ENCODE measurements around the gene JMJD7. TPM values are rescaled to one million over a fixed set of nuclear protein-coding genes. Genes with fewer than 3 reads are reported as not detected.

JMJD7 gene
- total RNA-seq, 1 experiment from 2014 or later: 4.4 TPM

DNA sequence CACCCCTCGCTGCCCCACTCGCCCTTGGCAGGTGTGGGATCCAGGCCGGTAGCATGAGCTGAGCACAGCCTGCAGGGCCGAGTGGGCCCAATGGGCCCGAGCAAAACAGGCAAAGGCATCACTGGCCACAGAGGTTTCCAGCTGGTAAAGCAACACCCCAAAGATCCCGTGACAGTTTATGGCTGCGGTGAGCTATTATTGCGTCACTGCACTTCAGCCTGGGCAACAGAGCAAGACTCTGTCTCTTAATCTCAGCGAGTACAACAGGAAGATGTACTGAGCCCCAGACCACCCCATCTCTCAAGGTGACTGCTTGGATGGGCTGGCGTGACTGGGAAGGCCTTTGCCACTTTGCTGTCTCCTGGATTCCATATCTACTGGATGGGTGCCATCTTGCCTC lies 4.3 kb downstream of the JMJD7 start:
- no peak for DNase-seq (ENCODE audit: low read depth, low spot score)
- in situ Hi-C loops (cut with HindIII; ENCODE audit: low pct_unique_long_range_greater_than_20kb, low sequenced_read_pairs): no loop called here

DNA sequence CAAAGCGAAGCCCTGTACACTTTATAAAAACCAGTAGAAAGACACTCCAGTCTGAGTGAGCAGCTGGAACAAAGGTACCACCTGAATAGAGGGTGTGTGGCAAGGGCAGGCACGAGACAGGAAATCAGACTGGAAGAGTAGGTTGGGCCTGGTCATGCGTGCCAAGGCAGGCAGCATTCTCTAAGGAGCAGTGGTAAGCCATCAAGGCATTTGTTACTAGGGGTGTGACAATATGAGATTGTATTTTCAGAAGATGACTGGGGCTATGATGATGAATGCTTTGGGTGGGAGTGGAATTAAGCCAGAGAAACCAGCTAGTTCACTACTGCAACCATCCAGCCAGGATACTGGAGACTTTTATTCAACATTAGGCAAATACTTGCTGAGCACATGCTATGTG lies 5.0 kb downstream of the JMJD7 start:
- in situ Hi-C loops (cut with HindIII; ENCODE audit: low pct_unique_long_range_greater_than_20kb, low sequenced_read_pairs): no loop called here
- peak; percentile 74 for DNase-seq (ENCODE audit: low read depth, low spot score)

DNA sequence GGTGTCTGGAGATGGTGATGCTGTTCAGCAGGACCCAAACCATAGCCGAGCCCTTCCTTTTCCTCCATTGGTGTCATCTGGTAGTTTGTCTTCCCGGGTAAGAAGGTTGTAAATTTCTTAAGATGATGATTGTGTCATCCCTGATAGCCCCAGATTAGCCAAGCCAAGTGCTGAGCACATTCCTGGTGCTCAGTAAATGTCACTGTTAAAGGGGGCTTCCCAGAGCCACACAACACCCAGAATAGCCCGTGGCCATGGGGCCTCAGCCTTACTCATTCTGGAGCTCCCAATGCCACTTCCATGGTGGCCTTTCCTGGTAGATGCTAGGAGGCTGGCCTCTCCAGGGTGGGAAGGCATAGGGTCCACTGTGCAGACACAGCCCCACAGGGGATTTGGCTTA lies 6.2 kb downstream of the JMJD7 start:
- in situ Hi-C loops (cut with HindIII; ENCODE audit: low pct_unique_long_range_greater_than_20kb, low sequenced_read_pairs): no loop called here

GRCh38 chr15:41836073-41836472 lies 8.2 kb downstream of the JMJD7 start:
- in situ Hi-C loops (cut with HindIII; ENCODE audit: low pct_unique_long_range_greater_than_20kb, low sequenced_read_pairs): no loop called here
- DNase-seq (ENCODE audit: low read depth, low spot score): no peak

More for the DNA sequence above, 6.2 kb downstream of the JMJD7 start:
- DNase-seq (ENCODE audit: low read depth, low spot score): no peak

GRCh38 chr15:41836713-41837454 lies 9.0 kb downstream of the JMJD7 start:
- in situ Hi-C loops (cut with HindIII; ENCODE audit: low pct_unique_long_range_greater_than_20kb, low sequenced_read_pairs): no loop called here
- DNase-seq (ENCODE audit: low read depth, low spot score): no peak

GRCh38 chr15:41838400-41838897 lies 10.6 kb downstream of the JMJD7 start, which contains the start of gene PLA2G4B:
TSS of gene PLA2G4B (plus strand) at chr15:41838847. CDS start at chr15:41838914, 67 bp downstream.
- no peak for DNase-seq (ENCODE audit: low read depth, low spot score)
- in situ Hi-C loops (cut with HindIII; ENCODE audit: low pct_unique_long_range_greater_than_20kb, low sequenced_read_pairs): no loop called here

- in situ Hi-C loops (cut with HindIII; ENCODE audit: low pct_unique_long_range_greater_than_20kb, low sequenced_read_pairs): no loop called here
- DNase-seq (ENCODE audit: low read depth, low spot score): no peak
Observed at GRCh38 chr15:41839781-41840491, 12.0 kb downstream of the JMJD7 start.

DNA sequence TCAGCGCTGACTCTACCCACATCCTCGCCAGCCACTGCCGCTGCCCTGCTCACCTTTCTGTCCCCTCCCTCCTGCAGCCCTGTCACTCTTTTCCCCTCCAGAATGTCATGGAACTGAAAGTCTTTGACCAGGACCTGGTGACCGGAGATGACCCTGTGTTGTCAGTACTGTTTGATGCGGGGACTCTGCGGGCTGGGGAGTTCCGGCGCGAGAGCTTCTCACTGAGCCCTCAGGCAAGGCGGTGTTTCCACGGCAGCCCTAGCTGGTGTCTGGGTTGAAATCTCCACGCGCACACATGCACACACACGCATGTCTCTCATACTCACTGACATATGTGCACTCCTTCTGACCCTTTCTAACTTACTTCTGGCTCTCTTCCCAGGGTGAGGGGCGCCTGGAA lies 12.8 kb downstream of the JMJD7 start:
- in situ Hi-C loops (cut with HindIII; ENCODE audit: low pct_unique_long_range_greater_than_20kb, low sequenced_read_pairs): no loop called here
- no peak for DNase-seq (ENCODE audit: low read depth, low spot score)

DNA sequence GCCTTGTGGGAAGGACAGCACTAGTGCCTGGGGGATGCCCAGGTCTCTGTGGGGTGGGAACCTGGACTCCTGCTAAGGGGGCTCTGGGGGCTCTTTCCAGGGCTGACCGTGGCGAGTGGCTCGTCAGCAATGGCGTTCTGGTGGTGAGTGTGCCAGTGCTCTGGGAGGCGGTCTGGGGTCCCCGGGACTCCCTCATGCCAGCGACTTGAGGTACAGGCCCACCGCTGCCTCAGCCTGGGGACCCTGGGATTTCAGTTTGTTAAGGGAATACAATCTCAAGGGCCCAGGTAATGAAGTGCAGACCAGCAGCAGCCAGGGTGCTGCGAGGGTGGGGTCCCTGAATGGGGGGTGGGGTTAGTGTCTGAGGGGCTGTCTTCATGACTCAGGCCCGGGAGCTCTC lies 13.2 kb downstream of the JMJD7 start:
- in situ Hi-C loops (cut with HindIII; ENCODE audit: low pct_unique_long_range_greater_than_20kb, low sequenced_read_pairs): no loop called here

GRCh38 chr15:41842229-41842628 lies 14.3 kb downstream of the JMJD7 start:
- in situ Hi-C loops (cut with HindIII; ENCODE audit: low pct_unique_long_range_greater_than_20kb, low sequenced_read_pairs): no loop called here
- DNase-seq (ENCODE audit: low read depth, low spot score): no peak

More for the DNA sequence above, 13.2 kb downstream of the JMJD7 start:
- DNase-seq (ENCODE audit: low read depth, low spot score): no peak

DNA sequence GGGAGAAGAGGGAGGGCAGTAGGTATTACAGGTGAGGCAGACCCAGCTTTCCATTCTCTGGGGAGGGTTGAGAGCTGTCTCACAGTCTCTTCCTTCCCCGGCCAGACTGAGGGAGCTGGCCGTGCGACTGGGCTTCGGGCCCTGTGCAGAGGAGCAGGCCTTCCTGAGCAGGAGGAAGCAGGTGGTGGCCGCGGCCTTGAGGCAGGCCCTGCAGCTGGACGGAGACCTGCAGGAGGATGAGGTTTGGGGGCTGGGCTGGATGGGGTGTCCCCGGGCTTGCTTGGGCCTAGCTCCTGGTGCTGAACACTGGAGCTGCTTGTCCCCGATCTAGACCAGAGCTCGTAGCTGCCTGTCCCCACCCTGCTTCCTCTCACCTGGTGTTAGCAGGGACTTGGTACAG lies 15.7 kb downstream of the JMJD7 start:
- in situ Hi-C loops (cut with HindIII; ENCODE audit: low pct_unique_long_range_greater_than_20kb, low sequenced_read_pairs): no loop called here
- DNase-seq (ENCODE audit: low read depth, low spot score): no peak

DNA sequence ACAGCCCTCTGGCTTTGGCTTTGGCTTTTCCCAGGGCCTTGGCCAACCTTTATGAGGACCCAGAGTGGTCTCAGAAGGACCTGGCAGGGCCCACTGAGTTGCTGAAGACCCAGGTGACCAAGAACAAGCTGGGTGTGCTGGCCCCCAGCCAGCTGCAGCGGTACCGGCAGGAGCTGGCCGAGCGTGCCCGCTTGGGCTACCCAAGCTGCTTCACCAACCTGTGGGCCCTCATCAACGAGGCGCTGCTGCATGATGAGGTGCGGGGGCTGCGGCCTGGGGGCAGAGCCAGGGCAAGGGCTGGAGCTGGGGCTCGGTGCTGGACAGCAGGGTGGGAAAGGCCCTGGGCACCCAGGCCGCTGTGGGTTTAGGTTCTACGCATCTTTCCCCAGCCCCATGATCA lies 16.9 kb downstream of the JMJD7 start:
- in situ Hi-C loops (cut with HindIII; ENCODE audit: low pct_unique_long_range_greater_than_20kb, low sequenced_read_pairs): no loop called here
- DNase-seq (ENCODE audit: low read depth, low spot score): no peak

DNA sequence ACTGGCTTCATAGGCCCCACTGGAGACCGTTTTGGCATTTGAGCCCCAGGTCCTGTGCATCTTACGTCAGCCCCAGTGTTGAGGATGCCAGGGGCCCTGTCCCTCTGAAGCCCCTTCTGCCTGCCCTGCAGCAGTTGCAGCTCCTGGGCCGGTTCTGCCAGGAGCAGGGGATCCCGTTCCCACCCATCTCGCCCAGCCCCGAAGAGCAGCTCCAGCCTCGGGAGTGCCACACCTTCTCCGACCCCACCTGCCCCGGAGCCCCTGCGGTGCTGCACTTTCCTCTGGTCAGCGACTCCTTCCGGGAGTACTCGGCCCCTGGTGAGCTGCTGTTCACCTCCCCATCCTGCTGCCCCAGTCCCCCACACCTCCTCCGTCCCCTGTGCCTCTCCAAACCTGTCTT lies 19.3 kb downstream of the JMJD7 start:
- DNase-seq (ENCODE audit: low read depth, low spot score): no peak
- in situ Hi-C loops (cut with HindIII; ENCODE audit: low pct_unique_long_range_greater_than_20kb, low sequenced_read_pairs): no loop called here

DNA sequence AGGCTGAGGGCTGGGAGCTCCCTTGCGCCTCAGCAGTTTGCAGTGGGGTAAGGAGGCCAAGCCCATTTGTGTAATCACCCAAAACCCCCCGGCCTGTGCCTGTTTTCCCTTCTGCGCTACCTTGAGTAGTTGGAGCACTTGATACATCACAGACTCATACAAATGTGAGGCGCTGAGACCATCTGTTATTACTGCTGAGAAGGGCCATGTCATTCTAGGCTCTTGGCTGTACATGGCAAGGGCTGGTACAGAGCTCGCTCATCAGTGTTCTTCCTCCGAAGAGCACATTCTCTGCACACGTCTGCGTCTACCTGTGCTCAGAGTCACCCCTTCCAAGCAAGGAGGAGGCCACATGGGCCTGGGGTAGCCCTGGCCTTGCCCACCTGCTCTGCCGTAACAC lies 20.1 kb downstream of the JMJD7 start:
- no peak for DNase-seq (ENCODE audit: low read depth, low spot score)
- in situ Hi-C loops (cut with HindIII; ENCODE audit: low pct_unique_long_range_greater_than_20kb, low sequenced_read_pairs): no loop called here

- in situ Hi-C loops (cut with HindIII; ENCODE audit: low pct_unique_long_range_greater_than_20kb, low sequenced_read_pairs): no loop called here
- DNase-seq (ENCODE audit: low read depth, low spot score): no peak
Observed at GRCh38 chr15:41848631-41849030, 20.7 kb downstream of the JMJD7 start.

DNA sequence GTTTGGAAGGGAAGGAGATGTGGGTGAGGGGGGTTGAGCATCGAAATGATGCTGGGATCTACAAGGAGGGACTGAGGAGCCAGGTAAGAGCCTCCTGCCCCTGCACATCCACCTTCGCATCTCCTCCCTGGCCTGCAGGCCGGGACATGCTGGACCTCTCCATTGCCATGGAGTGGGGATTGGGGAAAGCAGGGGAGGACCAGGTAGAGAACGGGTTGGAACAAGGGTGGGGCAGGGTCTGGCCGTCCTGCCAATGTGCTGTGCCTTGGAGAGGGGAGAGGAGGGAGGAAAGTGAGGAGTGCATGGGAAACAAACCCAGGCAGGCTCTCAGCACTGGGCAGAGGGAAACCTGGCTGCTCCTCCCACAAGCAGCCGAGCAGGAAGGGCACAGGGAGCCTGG lies 21.3 kb downstream of the JMJD7 start:
- DNase-seq (ENCODE audit: low read depth, low spot score): no peak
- in situ Hi-C loops (cut with HindIII; ENCODE audit: low pct_unique_long_range_greater_than_20kb, low sequenced_read_pairs): no loop called here

DNA sequence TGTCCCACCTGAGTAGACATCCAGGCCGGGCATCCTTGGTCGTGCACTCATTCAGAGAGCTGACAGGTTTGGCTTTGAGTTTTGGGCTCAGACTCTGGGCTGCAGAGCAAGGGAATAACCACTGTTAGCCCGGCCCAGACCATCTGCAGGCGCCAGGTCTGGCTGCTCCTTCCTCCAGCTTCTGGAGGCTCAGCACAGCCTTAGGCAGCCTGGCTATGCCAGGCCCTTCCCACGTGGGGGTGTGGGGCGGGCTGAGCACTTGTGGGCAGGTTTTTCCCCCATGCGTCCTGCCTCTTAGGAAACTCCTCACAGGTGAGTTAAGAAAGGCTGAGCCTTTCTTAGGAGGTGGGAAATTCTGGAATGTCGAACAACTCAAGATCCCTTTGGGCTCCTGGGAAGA lies 22.0 kb downstream of the JMJD7 start:
- no peak for DNase-seq (ENCODE audit: low read depth, low spot score)
- in situ Hi-C loops (cut with HindIII; ENCODE audit: low pct_unique_long_range_greater_than_20kb, low sequenced_read_pairs): no loop called here

- DNase-seq (ENCODE audit: low read depth, low spot score): no peak
- in situ Hi-C loops (cut with HindIII; ENCODE audit: low pct_unique_long_range_greater_than_20kb, low sequenced_read_pairs): no loop called here
Observed at GRCh38 chr15:41850482-41851166, 22.7 kb downstream of the JMJD7 start.
